Measurements from ENCODE around the gene MFSD2A.

DNA sequence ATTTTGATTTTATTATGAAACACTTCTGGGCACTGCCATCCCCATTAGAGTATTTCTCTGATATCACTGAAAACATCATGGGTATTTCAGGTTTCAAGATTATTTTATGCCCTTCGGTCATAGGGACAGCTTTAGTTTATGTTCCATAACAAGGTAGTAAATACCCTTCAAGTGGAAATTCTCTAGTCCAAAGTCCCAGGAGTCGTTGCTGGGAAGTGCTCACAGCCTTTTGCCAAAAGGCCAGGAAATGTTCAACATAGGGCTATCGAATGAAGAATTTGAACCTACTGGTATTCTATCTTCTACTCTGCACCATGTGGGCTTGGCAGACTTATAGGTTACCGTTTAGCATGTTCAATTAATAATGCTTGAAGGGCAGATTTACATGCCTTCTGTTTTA lies 7.7 kb upstream of the MFSD2A start:
- TF ChIP-seq RFX5 (IDR thresholded peaks at IDR 0.05; ENCODE audit: low read length) (no peak), EP300 (IDR thresholded peaks at IDR 0.05; ENCODE audit: borderline replicate concordance in 1 of 2, low read depth in 1 of 2, low read length in 1 of 2) (no peak), REST (IDR thresholded peaks at IDR 0.05; ENCODE audit: low read depth, low read length) (no peak), CTCF (IDR thresholded peaks at IDR 0.05) (no peak), MEF2A (IDR thresholded peaks at IDR 0.05; ENCODE audit: borderline replicate concordance, low read depth) (no peak), FOXM1 (IDR thresholded peaks at IDR 0.05; ENCODE audit: low read depth) (no peak), POLR2AphosphoS5 (IDR thresholded peaks at IDR 0.05; ENCODE audit: low read depth, low read length) (no peak), SMC3 (IDR thresholded peaks at IDR 0.05; ENCODE audit: low read depth, low read length) (no peak), NRF1 (IDR thresholded peaks at IDR 0.05; ENCODE audit: low read depth, low read length) (no peak), JUND (IDR thresholded peaks at IDR 0.05) (no peak)
- TF ChIP-seq, protein P1, sequence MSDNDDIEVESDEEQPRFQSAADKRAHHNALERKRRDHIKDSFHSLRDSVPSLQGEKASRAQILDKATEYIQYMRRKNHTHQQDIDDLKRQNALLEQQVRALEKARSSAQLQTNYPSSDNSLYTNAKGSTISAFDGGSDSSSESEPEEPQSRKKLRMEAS (IDR thresholded peaks at IDR 0.05; ENCODE audit: low read depth) = no peak
- TF ChIP-seq, protein P2, sequence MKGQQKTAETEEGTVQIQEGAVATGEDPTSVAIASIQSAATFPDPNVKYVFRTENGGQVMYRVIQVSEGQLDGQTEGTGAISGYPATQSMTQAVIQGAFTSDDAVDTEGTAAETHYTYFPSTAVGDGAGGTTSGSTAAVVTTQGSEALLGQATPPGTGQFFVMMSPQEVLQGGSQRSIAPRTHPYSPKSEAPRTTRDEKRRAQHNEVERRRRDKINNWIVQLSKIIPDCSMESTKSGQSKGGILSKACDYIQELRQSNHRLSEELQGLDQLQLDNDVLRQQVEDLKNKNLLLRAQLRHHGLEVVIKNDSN (IDR thresholded peaks at IDR 0.05; ENCODE audit: borderline replicate concordance, low read depth) = no peak

All from SK-N-SH (cell line).